GM19193 (cell line): Measurements from ENCODE around the gene SIT1.

ENCODE experiments used
- POLR2A ChIP-seq: IDR thresholded peaks from 4 replicates; pipeline ENCODE4 v1.6.1; 2011; ENCODE audit not compliant: insufficient read depth, insufficient read length; ENCODE audit errors: extremely low read depth

SIT1 gene

GRCh38 chr9:35673132-35674024 is 22.6 kb upstream of the SIT1 start, which contains the start of gene CA9:
CA9 (plus strand) TSS chr9:35673928; CDS start chr9:35673960, 32 bp downstream.
- no peak for TF ChIP-seq POLR2A

GRCh38 chr9:35669331-35670145 is 18.8 kb upstream of the SIT1 start:
- TF ChIP-seq POLR2A: no peak

- no peak for TF ChIP-seq POLR2A
Observed at GRCh38 chr9:35667939-35668338, 17.2 kb upstream of the SIT1 start.

DNA sequence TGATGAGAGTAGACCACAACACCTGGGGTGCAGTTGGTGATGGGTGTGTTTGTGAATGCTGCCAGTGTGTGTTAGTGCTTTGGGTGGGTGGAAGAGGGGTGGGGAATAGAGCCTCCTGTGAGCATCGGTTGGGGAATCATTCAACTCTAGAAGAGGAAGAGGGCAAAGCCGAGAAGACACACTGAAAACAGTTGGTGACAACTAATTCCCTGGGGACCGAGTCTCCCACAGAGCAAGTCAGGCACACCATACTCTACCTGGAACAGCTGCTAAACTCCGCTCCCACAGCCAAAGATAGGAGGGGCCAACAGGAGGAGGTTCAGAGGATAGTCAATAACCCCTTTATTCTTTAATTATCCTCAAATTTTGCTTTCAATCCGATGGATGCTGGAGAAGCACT is 15.8 kb upstream of the SIT1 start:
- no peak for TF ChIP-seq POLR2A

DNA sequence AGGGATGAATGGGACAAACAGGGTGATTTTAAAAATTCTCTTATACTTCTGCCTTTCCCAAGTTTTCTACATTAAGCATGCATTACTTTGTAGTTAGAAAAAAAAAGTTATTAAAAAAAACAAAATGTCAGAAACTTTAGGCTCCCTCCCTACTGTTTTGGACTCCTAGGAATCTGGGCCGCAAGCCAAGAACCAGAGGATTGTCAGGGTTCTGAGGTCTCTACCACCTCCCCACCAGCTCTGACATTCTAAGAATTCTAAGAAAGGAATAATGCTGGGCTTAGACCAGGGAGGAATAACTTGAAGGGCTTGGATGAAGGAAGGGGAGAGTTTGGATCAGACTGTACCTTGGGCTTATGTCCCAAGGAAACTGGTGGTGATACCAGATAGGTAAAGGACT is 15.3 kb upstream of the SIT1 start:
- TF ChIP-seq POLR2A: no peak

DNA sequence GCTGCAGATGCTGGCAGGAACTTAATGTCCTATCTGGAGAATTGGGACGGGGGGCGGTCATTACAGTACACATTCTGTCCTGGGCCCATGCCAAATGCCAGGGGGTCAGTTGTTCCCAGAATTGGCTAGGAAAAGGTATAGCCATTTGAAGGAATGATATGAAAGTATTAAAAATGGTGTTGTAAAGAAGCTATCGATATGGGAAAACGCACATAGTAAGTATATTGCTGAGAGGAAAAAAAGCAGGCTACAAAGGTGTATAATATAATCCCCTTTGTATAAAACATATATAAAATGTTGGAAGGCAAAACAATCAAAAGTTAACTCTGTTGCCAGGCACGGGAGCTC is 14.7 kb upstream of the SIT1 start:
- TF ChIP-seq POLR2A: no peak

DNA sequence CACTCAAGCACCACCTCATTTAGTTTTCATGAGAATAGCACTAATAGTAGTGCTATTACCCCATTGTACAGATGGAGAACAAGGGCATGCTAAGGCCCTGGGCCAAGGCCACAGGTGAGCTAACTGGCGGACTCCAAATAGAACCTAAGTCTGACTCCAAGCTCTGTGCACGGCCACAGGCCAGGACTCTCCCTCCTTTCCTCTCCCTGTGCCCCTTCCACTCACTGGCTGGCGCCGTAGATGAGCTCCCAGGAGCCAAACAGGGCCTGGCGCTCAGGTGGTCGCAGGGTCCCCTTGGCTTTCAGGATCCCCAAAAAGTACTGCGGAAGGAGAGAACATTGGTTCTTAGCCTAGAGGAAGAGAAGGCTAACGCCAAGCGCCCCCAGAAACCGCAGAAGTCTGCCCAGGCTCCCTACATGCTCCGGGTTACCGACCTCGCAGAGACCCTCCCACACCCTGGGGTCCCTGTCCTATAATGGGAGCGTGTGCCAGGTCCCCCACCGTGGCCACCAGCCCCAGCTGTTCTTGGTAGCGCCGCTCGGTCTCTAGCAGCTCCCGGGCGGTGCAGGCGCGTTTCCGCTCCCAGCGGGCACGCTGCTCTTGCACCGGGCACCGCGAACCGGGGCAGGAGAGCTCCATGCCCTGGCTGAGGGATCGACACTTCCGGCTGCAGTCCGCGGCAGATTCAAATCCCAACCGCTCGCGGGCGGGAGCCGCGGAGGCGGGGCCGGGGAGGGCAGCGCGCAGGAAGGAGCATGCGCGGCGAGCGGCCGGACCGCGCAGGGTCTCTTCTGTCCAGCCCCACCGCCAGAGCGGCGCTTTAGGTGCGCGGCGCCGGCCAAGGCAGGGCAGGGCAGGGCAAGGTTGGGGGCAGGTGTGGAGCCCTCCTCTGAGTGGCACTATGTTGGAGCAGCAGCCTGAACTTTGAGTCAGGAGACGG is 14.1 kb upstream of the SIT1 start, which contains the start of gene ARHGEF39:
Gene ARHGEF39, minus strand, starts transcription at position 665 of the 940 bp plus-strand sequence. Its CDS starts 26 bp downstream, at position 639.
- peak; percentile 72 for TF ChIP-seq POLR2A

GRCh38 chr9:35662437-35662836 is 11.7 kb upstream of the SIT1 start:
- TF ChIP-seq POLR2A: peak; percentile 11

GRCh38 chr9:35661756-35662350 is 11.1 kb upstream of the SIT1 start:
- TF ChIP-seq POLR2A: no peak

GRCh38 chr9:35660966-35661415 is 10.3 kb upstream of the SIT1 start:
- TF ChIP-seq POLR2A: no peak

DNA sequence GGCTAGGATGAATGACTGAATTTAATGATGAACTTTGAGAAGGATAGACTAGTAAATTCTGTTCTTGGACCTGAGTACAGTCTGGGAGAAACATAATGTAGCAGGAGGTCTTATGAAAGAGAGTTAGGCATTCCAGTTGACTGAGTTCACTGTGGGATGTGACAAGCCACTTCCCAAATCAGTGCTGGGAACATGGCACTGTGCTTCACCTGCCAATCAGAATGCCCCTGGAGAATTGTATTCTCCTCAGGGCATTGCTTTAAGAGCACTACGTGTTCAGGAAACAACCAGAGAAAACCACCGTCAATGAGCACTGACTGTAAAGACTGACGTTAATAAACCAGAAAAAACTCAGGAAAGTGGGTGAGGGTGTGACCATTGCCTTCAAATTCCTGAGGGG is 8.6 kb upstream of the SIT1 start:
- TF ChIP-seq POLR2A: no peak

GRCh38 chr9:35658968-35659220 is 8.2 kb upstream of the SIT1 start:
- TF ChIP-seq POLR2A: no peak

DNA sequence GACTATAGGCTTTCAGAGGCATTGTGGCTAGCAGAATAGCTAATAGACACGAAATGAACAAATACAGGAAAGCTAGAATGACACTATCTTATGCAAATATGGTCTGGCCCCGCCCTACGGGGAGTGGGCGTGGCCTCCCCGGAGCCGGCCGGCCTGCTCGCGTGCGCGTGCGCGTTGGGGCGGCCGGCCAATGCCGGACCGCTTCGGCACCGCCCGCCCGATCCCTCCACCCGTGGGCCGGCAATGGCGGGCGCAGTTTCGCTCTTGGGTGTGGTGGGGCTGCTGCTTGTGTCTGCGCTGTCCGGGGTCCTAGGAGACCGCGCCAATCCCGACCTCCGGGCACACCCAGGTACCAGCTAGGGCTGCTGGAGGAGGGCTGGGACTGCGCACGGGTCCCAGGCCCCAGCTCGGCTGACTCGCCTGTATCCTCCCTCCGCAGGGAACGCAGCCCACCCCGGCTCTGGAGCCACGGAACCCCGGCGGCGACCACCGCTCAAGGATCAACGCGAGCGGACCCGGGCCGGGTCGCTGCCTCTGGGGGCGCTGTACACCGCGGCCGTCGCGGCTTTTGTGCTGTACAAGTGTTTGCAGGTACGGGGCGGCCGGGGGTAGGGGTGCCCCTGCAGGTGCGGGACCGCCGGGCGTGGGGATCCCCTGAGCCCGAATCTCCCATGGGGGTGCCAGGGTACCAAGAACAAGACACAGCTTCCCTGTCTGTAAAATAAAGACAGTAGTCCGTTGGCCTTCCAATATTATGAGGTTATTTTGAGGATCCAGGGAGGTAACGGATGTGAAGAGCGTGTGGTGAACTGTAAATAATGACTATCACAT is 7.6 kb upstream of the SIT1 start, which contains the start of gene CCDC107:
Gene CCDC107, plus strand, starts transcription at position 156 of the 831 bp plus-strand sequence. Its CDS starts 88 bp downstream, at position 244.
- peak; percentile 88 for TF ChIP-seq POLR2A
